Measurements from ENCODE around the gene TMEM175. TPM values are rescaled to one million over a fixed set of nuclear protein-coding genes. Genes with fewer than 3 reads are reported as not detected.

TMEM175 gene
- total RNA-seq, 2 experiments from 2014 or later: 51.3 to 57.7 TPM

DNA sequence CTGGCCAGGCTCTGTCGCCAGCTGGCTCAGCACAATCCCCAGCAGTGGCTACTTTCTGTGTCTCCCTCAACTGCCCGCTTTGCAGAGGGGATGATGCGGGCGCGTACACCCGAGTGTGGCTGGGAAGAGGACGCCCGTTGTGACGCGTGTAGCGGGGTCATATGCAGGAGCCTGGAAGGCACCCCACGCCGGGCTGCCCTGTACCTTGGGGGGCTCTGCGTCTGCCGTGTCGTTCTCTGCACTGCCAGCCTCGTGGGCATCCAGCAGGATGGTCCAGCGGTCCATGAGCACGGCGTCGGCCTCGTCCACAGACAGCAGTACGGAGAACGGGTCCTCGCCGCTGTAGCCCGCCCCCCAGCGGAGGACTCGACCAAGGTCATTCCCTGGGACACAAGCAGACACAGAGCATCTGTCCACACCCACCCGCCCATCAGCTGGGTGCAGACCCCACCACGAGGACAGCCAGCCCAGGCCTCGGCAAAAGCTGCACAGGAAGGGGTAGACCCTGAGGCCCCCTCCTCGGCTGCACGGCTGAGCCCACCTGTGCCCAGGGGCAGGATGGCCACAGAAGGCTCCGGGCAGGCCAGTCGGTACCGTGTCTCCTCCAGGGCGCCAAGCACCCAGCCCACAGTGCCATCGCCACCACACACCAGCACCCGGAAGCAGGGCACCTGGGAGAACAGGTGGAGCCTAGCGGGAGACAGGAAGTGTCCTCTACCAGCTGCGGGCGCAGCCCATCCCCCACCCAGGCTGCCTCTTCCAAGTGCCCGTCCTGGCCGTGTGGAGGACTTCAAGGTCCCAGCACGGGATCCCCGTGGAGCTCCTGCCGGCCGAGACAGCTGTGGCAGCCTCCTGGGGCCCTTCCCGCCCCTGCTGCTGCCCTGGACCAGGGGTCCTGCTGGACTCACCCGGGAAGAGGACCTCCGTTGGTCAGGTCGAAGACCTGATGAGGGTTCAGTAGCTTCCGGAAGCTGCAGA is 30.3 kb downstream of the TMEM175 start:
- peaks cover 0 to 5% of the 10 kb centered on the region in 2 experiments for H3K9me3 ChIP-seq (ENCODE audit: control insufficient read depth in 1 of 2, insufficient read depth in 1 of 2, low read length in 2 of 2)
- Mint-ChIP-seq H3K4me1 (ENCODE audit: low read depth) (no peaks in the 10 kb centered on the region), H3K4me3 (no peak overlapping the region), H3K27ac (no peak overlapping the region), H3K27me3 (no peaks in the 10 kb centered on the region), H3K9me3 (no peaks in the 10 kb centered on the region), H3K36me3 (ENCODE audit: low read depth) (peaks cover 25% of the 10 kb centered on the region)
- ATAC-seq (ENCODE audit: poor library complexity) (no peak), DNase-seq (peak in 1 of 14 experiments; percentile 23)
- no peak overlapping the region for H3K4me3 ChIP-seq (ENCODE audit: low read length)
- H3K27ac ChIP-seq (ENCODE audit: low read depth in 1 of 2, low read length in 2 of 2): no peak overlapping the region
- CTCF ChIA-PET: no interaction called here
- no peaks in the 10 kb centered on the region for H3K27me3 ChIP-seq (ENCODE audit: control insufficient read depth in 1 of 2, insufficient read depth in 2 of 2, low read length in 2 of 2)
- TF ChIP-seq, protein P1, sequence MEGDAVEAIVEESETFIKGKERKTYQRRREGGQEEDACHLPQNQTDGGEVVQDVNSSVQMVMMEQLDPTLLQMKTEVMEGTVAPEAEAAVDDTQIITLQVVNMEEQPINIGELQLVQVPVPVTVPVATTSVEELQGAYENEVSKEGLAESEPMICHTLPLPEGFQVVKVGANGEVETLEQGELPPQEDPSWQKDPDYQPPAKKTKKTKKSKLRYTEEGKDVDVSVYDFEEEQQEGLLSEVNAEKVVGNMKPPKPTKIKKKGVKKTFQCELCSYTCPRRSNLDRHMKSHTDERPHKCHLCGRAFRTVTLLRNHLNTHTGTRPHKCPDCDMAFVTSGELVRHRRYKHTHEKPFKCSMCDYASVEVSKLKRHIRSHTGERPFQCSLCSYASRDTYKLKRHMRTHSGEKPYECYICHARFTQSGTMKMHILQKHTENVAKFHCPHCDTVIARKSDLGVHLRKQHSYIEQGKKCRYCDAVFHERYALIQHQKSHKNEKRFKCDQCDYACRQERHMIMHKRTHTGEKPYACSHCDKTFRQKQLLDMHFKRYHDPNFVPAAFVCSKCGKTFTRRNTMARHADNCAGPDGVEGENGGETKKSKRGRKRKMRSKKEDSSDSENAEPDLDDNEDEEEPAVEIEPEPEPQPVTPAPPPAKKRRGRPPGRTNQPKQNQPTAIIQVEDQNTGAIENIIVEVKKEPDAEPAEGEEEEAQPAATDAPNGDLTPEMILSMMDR (IDR thresholded peaks at IDR 0.05): no peak
- no peaks in the 10 kb centered on the region for H3K4me1 ChIP-seq (ENCODE audit: insufficient read depth, low read length)
- peaks cover 13% of the 10 kb centered on the region for H3K36me3 ChIP-seq (ENCODE audit: insufficient read depth, low read length)
- intact Hi-C loops (cut with DNase I, micrococcal nuclease): no loop called here
- POLR2A ChIA-PET: no interaction called here

- no peaks in the 10 kb centered on the region for H3K27me3 Mint-ChIP-seq
These were observed 31.3 kb downstream of the TMEM175 start for GRCh38 chr4:963276-964225.

More at GRCh38 chr4:963276-964225, 31.3 kb downstream of the TMEM175 start:
- Mint-ChIP-seq H3K9me3 (no peaks in the 10 kb centered on the region), H3K36me3 (ENCODE audit: low read depth) (peaks cover 23% of the 10 kb centered on the region), H3K4me1 (ENCODE audit: low read depth) (no peaks in the 10 kb centered on the region), H3K4me3 (no peak overlapping the region), H3K27ac (no peak overlapping the region)
- peaks cover 0 to 4% of the 10 kb centered on the region in 2 experiments for H3K9me3 ChIP-seq (ENCODE audit: control insufficient read depth in 1 of 2, insufficient read depth in 1 of 2, low read length in 2 of 2)
- H3K4me3 ChIP-seq (ENCODE audit: low read length): no peak overlapping the region
- no peak overlapping the region for H3K27ac ChIP-seq (ENCODE audit: low read depth in 1 of 2, low read length in 2 of 2)
- CTCF ChIA-PET: no interaction called here
- ATAC-seq (ENCODE audit: poor library complexity) (no peak), DNase-seq (peak in 2 of 14 experiments; percentile 4 to 22)
- intact Hi-C loops (cut with DNase I, micrococcal nuclease): no loop called here
- H3K27me3 ChIP-seq (ENCODE audit: control insufficient read depth in 1 of 2, insufficient read depth in 2 of 2, low read length in 2 of 2): peaks cover 0 to 2% of the 10 kb centered on the region in 2 experiments
- H3K4me1 ChIP-seq (ENCODE audit: insufficient read depth, low read length): peaks cover 7% of the 10 kb centered on the region
- H3K36me3 ChIP-seq (ENCODE audit: insufficient read depth, low read length): peaks cover 13% of the 10 kb centered on the region
- POLR2A ChIA-PET: no interaction called here
- TF ChIP-seq, protein P1 (IDR thresholded peaks at IDR 0.05): no peak

Data from CD4-positive, alpha-beta T cell (primary cell).